Omental fat pad (tissue), 4 donors: ENCODE data around the gene PDHB. TPM values are rescaled to one million over a fixed set of nuclear protein-coding genes. Genes with fewer than 3 reads are reported as not detected.

Experiments
- ATAC-seq: fragments of 150-250 bp; one replicate; pipeline ENCODE4 v1.9.1; 2016; ENCODE audit warnings: mild to moderate bottlenecking, moderate library complexity; ENCODE audit not compliant: low FRiP score
- DNase-seq: peaks from one replicate; pipeline ENCODE4 v3.0.0-alpha.2; 2019; ENCODE audit warnings: low spot score
- CTCF ChIP-seq, 3 donors: fragments of 450-650 bp; IDR thresholded peaks; one replicate each; pipeline ENCODE4 v1.5.1; 2016 to 2017; ENCODE audit warnings: antibody characterized with exemption in 3 of 3, mild to moderate bottlenecking in 3 of 3, moderate library complexity in 2 of 3
- total RNA-seq, 4 donors: library from RNA; depleted of rRNA; stranded (reverse); fragments of >200 nt; gene quantifications; one replicate each; pipeline ENCODE4 v1.1.0, GENCODE V29; 2016

Gene PDHB
- total RNA-seq, 4 donors from 2014 or later: 59.6 to 87.6 (median 74.0) TPM

- ATAC-seq: peak; percentile 76
- peak in 2 of 3 donors; percentile 56 to 59 for TF ChIP-seq CTCF (IDR thresholded peaks at IDR 0.05)
- peak; percentile 26 for DNase-seq
Observed at GRCh38 chr3:58414538-58415197, 19.0 kb downstream of the PDHB start.

GRCh38 chr3:58411851-58412830 lies 21.5 kb downstream of the PDHB start:
- TF ChIP-seq CTCF (IDR thresholded peaks at IDR 0.05): no peak
- ATAC-seq (no peak), DNase-seq (no peak)

GRCh38 chr3:58411036-58411435 lies 22.6 kb downstream of the PDHB start:
- DNase-seq (no peak), ATAC-seq (no peak)
- no peak for TF ChIP-seq CTCF (IDR thresholded peaks at IDR 0.05)

GRCh38 chr3:58409663-58410062 lies 24.0 kb downstream of the PDHB start:
- no peak for DNase-seq
- TF ChIP-seq CTCF (IDR thresholded peaks at IDR 0.05): no peak
- no peak for ATAC-seq

GRCh38 chr3:58408906-58409305 lies 24.7 kb downstream of the PDHB start:
- DNase-seq: no peak
- no peak for ATAC-seq
- no peak for TF ChIP-seq CTCF (IDR thresholded peaks at IDR 0.05)

GRCh38 chr3:58404396-58404795 lies 29.2 kb downstream of the PDHB start:
- TF ChIP-seq CTCF (IDR thresholded peaks at IDR 0.05): no peak
- no peak for DNase-seq

More at GRCh38 chr3:58404396-58404795, 29.2 kb downstream of the PDHB start:
- peak; percentile 81 for ATAC-seq
